Liver (tissue), 9 donors: ENCODE measurements around the gene SAT1. TPM values are rescaled to one million over a fixed set of nuclear protein-coding genes. Genes with fewer than 3 reads are reported as not detected.
A peak's percentile ranks its signal among the peaks of the same experiment; 100 is the strongest.

Experiments used
- DNase-seq: peaks from one replicate; pipeline ENCODE4 v3.0.0-alpha.2; 2017; ENCODE audit warnings: low spot score
- H3K27ac ChIP-seq, 2 donors: one replicate each; pipeline ENCODE4 v1.7.0; 2013; ENCODE audit warnings: inconsistent platforms in 2 of 2, low read length in 2 of 2, control low read depth in 1 of 2, low read depth in 1 of 2, mild to moderate bottlenecking in 1 of 2
- H3K27me3 ChIP-seq, 4 donors: one replicate each; pipeline versions ENCODE4 v1.6.1 to v1.7.0; 2013; ENCODE audit warnings: low read length in 3 of 4, inconsistent platforms in 1 of 4, mild to moderate bottlenecking in 1 of 4, moderate library complexity in 1 of 4; ENCODE audit not compliant: control insufficient read depth in 4 of 4, insufficient read depth in 4 of 4
- H3K36me3 ChIP-seq, 4 donors: one replicate each; pipeline versions ENCODE4 v1.6.1 to v1.7.0; 2013; ENCODE audit warnings: low read length in 3 of 4, mild to moderate bottlenecking in 3 of 4, low read depth in 1 of 4, moderate library complexity in 1 of 4; ENCODE audit not compliant: control insufficient read depth in 4 of 4, insufficient read depth in 3 of 4
- H3K4me1 ChIP-seq, 4 donors: one replicate each; pipeline versions ENCODE4 v1.6.1 to v1.7.0; 2013; ENCODE audit warnings: low read length in 3 of 4, mild to moderate bottlenecking in 3 of 4, moderate library complexity in 1 of 4; ENCODE audit not compliant: control insufficient read depth in 4 of 4, insufficient read depth in 4 of 4
- H3K4me3 ChIP-seq, 3 donors: one replicate each; pipeline versions ENCODE4 v1.6.1 to v1.7.0; 2013; ENCODE audit warnings: low read length in 3 of 3, control low read depth in 1 of 3, low read depth in 1 of 3, mild to moderate bottlenecking in 1 of 3
- H3K9ac ChIP-seq, 2 donors: one replicate each; pipeline ENCODE4 v1.7.0; 2013; ENCODE audit warnings: low read length in 2 of 2, mild to moderate bottlenecking in 2 of 2, moderate library complexity in 2 of 2, control low read depth in 1 of 2, low read depth in 1 of 2
- H3K9me3 ChIP-seq, 4 donors: one replicate each; pipeline versions ENCODE4 v1.6.1 to v1.7.0; 2013; ENCODE audit warnings: low read length in 3 of 4; ENCODE audit not compliant: control insufficient read depth in 4 of 4
- EGR1 ChIP-seq, 2 donors: IDR thresholded peaks; 2 replicates each; pipeline ENCODE4 v1.6.1; 2016 to 2018; ENCODE audit warnings: antibody characterized with exemption in 2 of 2, low read depth in 2 of 2
- FOXA1 ChIP-seq: IDR thresholded peaks from 2 replicates; pipeline ENCODE4 v1.6.1; 2016; ENCODE audit warnings: antibody characterized with exemption
- FOXA2 ChIP-seq: IDR thresholded peaks from 2 replicates; pipeline ENCODE4 v1.6.1; 2016; ENCODE audit warnings: antibody characterized with exemption
- GABPA ChIP-seq, 2 donors: IDR thresholded peaks in 1 of 2; conservative IDR thresholded peaks in 1 of 2; 2 replicates each; pipeline ENCODE4 v1.6.1; 2016; ENCODE audit warnings: antibody characterized with exemption in 2 of 2, mild to moderate bottlenecking in 1 of 2, moderate library complexity in 1 of 2
- HNF4A ChIP-seq, 2 donors: conservative IDR thresholded peaks; 2 replicates each; pipeline ENCODE4 v1.6.1; 2016; ENCODE audit warnings: antibody characterized with exemption in 2 of 2, mild to moderate bottlenecking in 2 of 2
- HNF4G ChIP-seq: IDR thresholded peaks from 2 replicates; pipeline ENCODE4 v1.6.1; 2016; ENCODE audit warnings: antibody characterized with exemption
- JUND ChIP-seq, 2 donors: IDR thresholded peaks; 2 replicates each; pipeline ENCODE4 v1.6.1; 2016; ENCODE audit warnings: antibody characterized with exemption in 2 of 2
- NR2F2 ChIP-seq: IDR thresholded peaks from 2 replicates; pipeline ENCODE4 v1.6.1; 2016; ENCODE audit warnings: antibody characterized with exemption
- RAD21 ChIP-seq, 2 donors: IDR thresholded peaks; 2 replicates each; pipeline ENCODE4 v1.6.1; 2016; ENCODE audit warnings: antibody characterized with exemption in 2 of 2, mild to moderate bottlenecking in 2 of 2
- REST ChIP-seq: IDR thresholded peaks from 2 replicates; pipeline ENCODE4 v1.6.1; 2016; ENCODE audit warnings: antibody characterized with exemption, mild to moderate bottlenecking
- RXRA ChIP-seq, 2 donors: IDR thresholded peaks; 2 replicates each; pipeline ENCODE4 v1.6.1; 2017 to 2018; ENCODE audit warnings: antibody characterized with exemption in 2 of 2, mild to moderate bottlenecking in 1 of 2
- SP1 ChIP-seq: IDR thresholded peaks from 2 replicates; pipeline ENCODE4 v1.6.1; 2018; ENCODE audit warnings: antibody characterized with exemption, mild to moderate bottlenecking
- TAF1 ChIP-seq: conservative IDR thresholded peaks from 2 replicates; pipeline ENCODE4 v1.6.1; 2016; ENCODE audit warnings: antibody characterized with exemption, mild to moderate bottlenecking
- YY1 ChIP-seq: IDR thresholded peaks from 2 replicates; pipeline ENCODE4 v1.6.1; 2016; ENCODE audit warnings: antibody characterized with exemption, mild to moderate bottlenecking
- WGBS: extraction: QIAGEN DNeasy Blood & Tissue Kit; methylation state at CpG from one replicate; pipeline ENCODE4 v1.1.7; 2013; 5-methylcytosine and 5-hydroxymethylcytosine counted together
- polyA plus RNA-seq, 2 donors: library from polyadenylated mRNA; stranded (reverse) in 1 of 2; unstranded in 1 of 2; fragments of 200-250 nt in 1 of 2; fragments of >200 nt in 1 of 2; fragmentation: Nextera tagmentation in 1 of 2; extraction: Ambion mirVana in 1 of 2; gene quantifications; one replicate each; pipeline versions ENCODE4 v1.2.1 to v1.2.3, GENCODE V29; 2013 to 2015
- total RNA-seq, 2 donors: library from RNA; depleted of rRNA; stranded (reverse); fragments of >200 nt; gene quantifications; one replicate each; pipeline ENCODE4 v1.2.3, GENCODE V29; 2014
- TF ChIP-seq, protein P1 (sequence below): IDR thresholded peaks from 2 replicates; pipeline ENCODE4 v1.6.1; 2016; ENCODE audit warnings: antibody characterized with exemption
- TF ChIP-seq, protein P2 (sequence below): fragments of 150-350 bp; IDR thresholded peaks from 2 replicates; pipeline ENCODE4 v1.5.1; 2017; ENCODE audit warnings: improper control_type of control experiment, low read depth, low read length; ENCODE audit not compliant: missing input control
- TF ChIP-seq, protein P3 (sequence below): IDR thresholded peaks from 2 replicates; pipeline ENCODE4 v1.6.1; 2016; ENCODE audit warnings: antibody characterized with exemption
- TF ChIP-seq, protein P4 (sequence below): IDR thresholded peaks from 2 replicates; pipeline ENCODE4 v1.6.1; 2016; ENCODE audit warnings: antibody characterized with exemption
- donor health status: healthy.
- donor health status: healthy.
- donor health status: healthy.
- donor health status: healthy.
- donor health status: healthy.

SAT1 gene
- total and polyA plus RNA-seq, 4 donors: 105 to 780 (median 296) TPM

DNA sequence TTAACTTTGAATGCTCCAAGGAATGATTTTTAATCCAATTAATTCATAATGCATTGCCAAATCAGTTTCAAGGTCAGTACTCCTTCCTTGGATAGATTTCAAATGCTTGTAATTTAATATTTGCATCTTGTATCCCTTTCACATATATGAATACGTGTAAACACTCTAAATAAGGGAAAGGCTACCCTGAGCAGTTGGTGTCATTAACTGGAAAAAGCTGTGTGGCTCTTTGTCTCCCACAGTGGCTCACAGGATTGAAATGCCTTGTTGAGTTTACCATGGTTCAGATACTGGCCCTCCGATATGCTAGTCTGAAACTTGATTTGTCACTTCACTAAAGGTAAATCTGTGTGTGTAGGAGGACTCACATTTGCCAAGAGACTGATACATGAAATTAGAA lies 23.2 kb upstream of the SAT1 start:
- H3K27me3 ChIP-seq: no peaks in the 10 kb centered on the region
- H3K9me3 ChIP-seq: no peaks in the 10 kb centered on the region
- H3K36me3 ChIP-seq: no peaks in the 10 kb centered on the region
- no peak for DNase-seq
- TF ChIP-seq NR2F2 (no peak), SP1 (no peak), JUND (IDR thresholded peaks at IDR 0.05) (no peak), FOXA2 (no peak), HNF4G (no peak), REST (no peak)
- TF ChIP-seq, protein P1, sequence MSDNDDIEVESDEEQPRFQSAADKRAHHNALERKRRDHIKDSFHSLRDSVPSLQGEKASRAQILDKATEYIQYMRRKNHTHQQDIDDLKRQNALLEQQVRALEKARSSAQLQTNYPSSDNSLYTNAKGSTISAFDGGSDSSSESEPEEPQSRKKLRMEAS: no peak
- H3K27ac ChIP-seq: no peak overlapping the region
- WGBS: 84% methylated on average over 2 of the region's 2 CpGs
- no peak overlapping the region for H3K4me3 ChIP-seq
- H3K9ac ChIP-seq: no peak overlapping the region
- peaks cover 0 to 14% (median 6%) of the 10 kb centered on the region in 4 donors for H3K4me1 ChIP-seq

GRCh38 chrX:23764188-23764984 lies 18.6 kb upstream of the SAT1 start:
- 39% methylated on average over 4 of the region's 4 CpGs for WGBS
- Histone ChIP-seq H3K9me3 (no peaks in the 10 kb centered on the region), H3K4me1 (peaks cover 0 to 10% (median 6%) of the 10 kb centered on the region in 4 donors), H3K27ac (peak overlapping the region in 1 of 2 donors; percentile 25), H3K27me3 (no peaks in the 10 kb centered on the region), H3K9ac (no peak overlapping the region), H3K36me3 (no peaks in the 10 kb centered on the region), H3K4me3 (no peak overlapping the region)
- no peak for DNase-seq
- TF ChIP-seq YY1: peak; percentile 37
- peak; percentile 47 for TF ChIP-seq SP1
- no peak for TF ChIP-seq FOXA2
- TF ChIP-seq EGR1 (IDR thresholded peaks at IDR 0.05; ENCODE audit: low read depth in 2 of 2): no peak
- no peak for TF ChIP-seq TAF1
- TF ChIP-seq, protein P1: no peak
- TF ChIP-seq, protein P2, sequence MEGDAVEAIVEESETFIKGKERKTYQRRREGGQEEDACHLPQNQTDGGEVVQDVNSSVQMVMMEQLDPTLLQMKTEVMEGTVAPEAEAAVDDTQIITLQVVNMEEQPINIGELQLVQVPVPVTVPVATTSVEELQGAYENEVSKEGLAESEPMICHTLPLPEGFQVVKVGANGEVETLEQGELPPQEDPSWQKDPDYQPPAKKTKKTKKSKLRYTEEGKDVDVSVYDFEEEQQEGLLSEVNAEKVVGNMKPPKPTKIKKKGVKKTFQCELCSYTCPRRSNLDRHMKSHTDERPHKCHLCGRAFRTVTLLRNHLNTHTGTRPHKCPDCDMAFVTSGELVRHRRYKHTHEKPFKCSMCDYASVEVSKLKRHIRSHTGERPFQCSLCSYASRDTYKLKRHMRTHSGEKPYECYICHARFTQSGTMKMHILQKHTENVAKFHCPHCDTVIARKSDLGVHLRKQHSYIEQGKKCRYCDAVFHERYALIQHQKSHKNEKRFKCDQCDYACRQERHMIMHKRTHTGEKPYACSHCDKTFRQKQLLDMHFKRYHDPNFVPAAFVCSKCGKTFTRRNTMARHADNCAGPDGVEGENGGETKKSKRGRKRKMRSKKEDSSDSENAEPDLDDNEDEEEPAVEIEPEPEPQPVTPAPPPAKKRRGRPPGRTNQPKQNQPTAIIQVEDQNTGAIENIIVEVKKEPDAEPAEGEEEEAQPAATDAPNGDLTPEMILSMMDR: no peak
- peak; percentile 65 for TF ChIP-seq HNF4A (conservative IDR thresholded peaks at IDR 0.05)
- TF ChIP-seq, protein P3, sequence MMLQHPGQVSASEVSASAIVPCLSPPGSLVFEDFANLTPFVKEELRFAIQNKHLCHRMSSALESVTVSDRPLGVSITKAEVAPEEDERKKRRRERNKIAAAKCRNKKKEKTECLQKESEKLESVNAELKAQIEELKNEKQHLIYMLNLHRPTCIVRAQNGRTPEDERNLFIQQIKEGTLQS: no peak
- no peak for TF ChIP-seq NR2F2
- TF ChIP-seq REST: no peak
- peak; percentile 31 for TF ChIP-seq HNF4G
- TF ChIP-seq RXRA (IDR thresholded peaks at IDR 0.05): peak; percentile 66 to 68
- TF ChIP-seq, protein P4, sequence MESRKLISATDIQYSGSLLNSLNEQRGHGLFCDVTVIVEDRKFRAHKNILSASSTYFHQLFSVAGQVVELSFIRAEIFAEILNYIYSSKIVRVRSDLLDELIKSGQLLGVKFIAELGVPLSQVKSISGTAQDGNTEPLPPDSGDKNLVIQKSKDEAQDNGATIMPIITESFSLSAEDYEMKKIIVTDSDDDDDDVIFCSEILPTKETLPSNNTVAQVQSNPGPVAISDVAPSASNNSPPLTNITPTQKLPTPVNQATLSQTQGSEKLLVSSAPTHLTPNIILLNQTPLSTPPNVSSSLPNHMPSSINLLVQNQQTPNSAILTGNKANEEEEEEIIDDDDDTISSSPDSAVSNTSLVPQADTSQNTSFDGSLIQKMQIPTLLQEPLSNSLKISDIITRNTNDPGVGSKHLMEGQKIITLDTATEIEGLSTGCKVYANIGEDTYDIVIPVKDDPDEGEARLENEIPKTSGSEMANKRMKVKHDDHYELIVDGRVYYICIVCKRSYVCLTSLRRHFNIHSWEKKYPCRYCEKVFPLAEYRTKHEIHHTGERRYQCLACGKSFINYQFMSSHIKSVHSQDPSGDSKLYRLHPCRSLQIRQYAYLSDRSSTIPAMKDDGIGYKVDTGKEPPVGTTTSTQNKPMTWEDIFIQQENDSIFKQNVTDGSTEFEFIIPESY: no peak
- TF ChIP-seq RAD21 (IDR thresholded peaks at IDR 0.05): no peak
- TF ChIP-seq GABPA (IDR thresholded peaks at IDR 0.05 in 1 of 2, conservative IDR thresholded peaks at IDR 0.05 in 1 of 2): no peak
- no peak for TF ChIP-seq FOXA1
- no peak for TF ChIP-seq JUND (IDR thresholded peaks at IDR 0.05)
